A673 (cell line): Measurements from ENCODE around the gene FHIT.

Experiments used
- EZH2 ChIP-seq: fragments of 200-600 bp; sonication (generic); IDR thresholded peaks from 2 replicates; pipeline ENCODE4 v1.6.1; 2017; ENCODE audit warnings: borderline replicate concordance, low read depth, mild to moderate bottlenecking, mixed read lengths, antibody characterized with exemption, low read length; ENCODE audit not compliant: poor library complexity, severe bottlenecking
- TF ChIP-seq, protein P1 (sequence below): fragments of 300-800, 200-600 bp; sonication (generic); conservative IDR thresholded peaks from 2 replicates; pipeline ENCODE4 v1.5.1; 2017; ENCODE audit warnings: low read depth, mild to moderate bottlenecking, antibody characterized with exemption, low read length, moderate library complexity, mixed read lengths

DNA sequence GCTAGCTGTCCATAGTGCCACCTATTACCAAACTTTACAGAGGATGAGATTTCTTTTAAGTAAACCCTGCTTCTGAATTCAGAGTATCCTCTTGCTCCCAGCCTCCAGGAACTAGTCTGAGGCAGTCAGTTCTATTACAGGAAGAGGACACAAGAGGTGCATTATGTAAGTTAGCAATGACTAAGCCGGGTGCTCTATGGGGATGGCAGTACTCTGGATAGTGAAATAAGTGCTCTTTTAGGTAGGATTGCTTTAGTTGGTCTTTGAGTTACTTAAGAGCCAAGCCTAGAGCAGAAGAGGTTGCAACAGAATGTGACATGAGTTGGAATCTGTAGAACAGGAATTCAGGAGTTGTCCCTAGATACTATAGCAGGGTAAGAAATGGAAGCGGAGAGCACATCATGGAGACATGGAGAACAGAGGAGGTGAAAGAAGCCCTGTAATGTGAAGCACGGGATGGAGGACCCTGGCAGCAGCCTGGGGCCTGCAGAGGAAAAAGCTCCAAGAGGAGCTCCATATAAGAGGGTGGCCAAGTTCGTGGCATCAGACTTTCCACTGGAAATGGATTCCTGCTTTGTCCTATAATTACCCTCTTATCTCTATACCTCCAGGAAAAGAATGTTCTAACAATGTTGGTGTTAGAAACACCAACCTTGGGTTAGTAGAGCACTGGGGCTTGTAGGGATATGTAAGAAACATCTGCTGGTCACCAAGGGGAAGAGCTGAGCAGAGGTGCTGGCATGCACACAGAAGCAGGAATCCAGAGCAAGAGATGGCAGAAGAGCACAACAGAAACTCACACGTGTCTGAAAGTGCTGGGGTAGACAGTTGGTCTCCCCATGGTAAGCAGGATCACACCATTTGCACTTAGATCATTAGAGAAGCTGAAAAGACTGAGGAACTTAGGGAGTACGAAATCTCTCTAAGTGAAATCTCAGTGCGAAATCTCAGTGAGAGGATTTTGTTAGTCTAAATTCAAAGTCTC, 851.1 kb downstream of the FHIT start:
- TF ChIP-seq, protein P1, sequence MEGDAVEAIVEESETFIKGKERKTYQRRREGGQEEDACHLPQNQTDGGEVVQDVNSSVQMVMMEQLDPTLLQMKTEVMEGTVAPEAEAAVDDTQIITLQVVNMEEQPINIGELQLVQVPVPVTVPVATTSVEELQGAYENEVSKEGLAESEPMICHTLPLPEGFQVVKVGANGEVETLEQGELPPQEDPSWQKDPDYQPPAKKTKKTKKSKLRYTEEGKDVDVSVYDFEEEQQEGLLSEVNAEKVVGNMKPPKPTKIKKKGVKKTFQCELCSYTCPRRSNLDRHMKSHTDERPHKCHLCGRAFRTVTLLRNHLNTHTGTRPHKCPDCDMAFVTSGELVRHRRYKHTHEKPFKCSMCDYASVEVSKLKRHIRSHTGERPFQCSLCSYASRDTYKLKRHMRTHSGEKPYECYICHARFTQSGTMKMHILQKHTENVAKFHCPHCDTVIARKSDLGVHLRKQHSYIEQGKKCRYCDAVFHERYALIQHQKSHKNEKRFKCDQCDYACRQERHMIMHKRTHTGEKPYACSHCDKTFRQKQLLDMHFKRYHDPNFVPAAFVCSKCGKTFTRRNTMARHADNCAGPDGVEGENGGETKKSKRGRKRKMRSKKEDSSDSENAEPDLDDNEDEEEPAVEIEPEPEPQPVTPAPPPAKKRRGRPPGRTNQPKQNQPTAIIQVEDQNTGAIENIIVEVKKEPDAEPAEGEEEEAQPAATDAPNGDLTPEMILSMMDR, result no peak
- no peak for TF ChIP-seq EZH2
